Lower lobe of right lung (tissue), 2 donors: ENCODE results near the gene PCA3. TPM values are rescaled to one million over a fixed set of nuclear protein-coding genes. Genes with fewer than 3 reads are reported as not detected.

Experiments used
- ATAC-seq, 2 donors: fragments of 200-7000 bp; cut with Tn5 transposase; one replicate each; pipeline ENCODE4 v1.9.1; 2020 to 2022; ENCODE audit warnings: mild to moderate bottlenecking in 2 of 2, moderate library complexity in 2 of 2
- DNase-seq: peaks from one replicate; pipeline ENCODE4 v3.0.0-alpha.2; 2020
- H3K27ac ChIP-seq: fragments of 200-600 bp; one replicate; pipeline ENCODE4 v1.8.0; 2022
- H3K27me3 ChIP-seq: fragments of 200-600 bp; one replicate; pipeline ENCODE4 v1.8.0; 2022; ENCODE audit warnings: low read depth
- H3K36me3 ChIP-seq: fragments of 200-600 bp; one replicate; pipeline ENCODE4 v1.8.0; 2022; ENCODE audit warnings: mild to moderate bottlenecking
- H3K4me1 ChIP-seq: fragments of 200-600 bp; one replicate; pipeline ENCODE4 v1.8.0; 2022
- H3K4me3 ChIP-seq: fragments of 200-600 bp; one replicate; pipeline ENCODE4 v1.8.0; 2022; ENCODE audit warnings: mild to moderate bottlenecking
- H3K9me3 ChIP-seq: fragments of 200-600 bp; one replicate; pipeline ENCODE4 v1.8.0; 2022
- intact Hi-C: fragments of 100-400 bp; cut with DNase I; formaldehyde crosslinking; loops from one replicate; pipeline ENCODE4 v1.11.0; 2022
- total RNA-seq: library from RNA; stranded (reverse); fragmentation: NEBNext Ultra II Directional; extraction: Animal tissue kit (Norgen Biotek cat#: 25700); gene quantifications from one replicate; pipeline ENCODE4 v1.2.1, GENCODE V29; 2021
- TF ChIP-seq, protein P1 (sequence below): fragments of 200-600 bp; IDR thresholded peaks from one replicate; pipeline ENCODE4 v1.8.0; 2022; ENCODE audit warnings: antibody characterized with exemption, mild to moderate bottlenecking
- donor health status: DM: no; HTN: yes; CAD: no; lungs with severe emphysema.

PCA3 gene
- total RNA-seq, 1 donor from 2014 or later = not detected

GRCh38 chr9:76756268-76756640 lies 8.0 kb upstream of the PCA3 start:
- Histone ChIP-seq H3K27ac (no peak overlapping the region), H3K4me3 (no peak overlapping the region), H3K36me3 (no peaks in the 10 kb centered on the region), H3K4me1 (no peaks in the 10 kb centered on the region), H3K9me3 (no peaks in the 10 kb centered on the region), H3K27me3 (peaks cover 7% of the 10 kb centered on the region)
- DNase-seq (peak; percentile 49), ATAC-seq (no peak)
- intact Hi-C loops = no loop called here
- TF ChIP-seq, protein P1, sequence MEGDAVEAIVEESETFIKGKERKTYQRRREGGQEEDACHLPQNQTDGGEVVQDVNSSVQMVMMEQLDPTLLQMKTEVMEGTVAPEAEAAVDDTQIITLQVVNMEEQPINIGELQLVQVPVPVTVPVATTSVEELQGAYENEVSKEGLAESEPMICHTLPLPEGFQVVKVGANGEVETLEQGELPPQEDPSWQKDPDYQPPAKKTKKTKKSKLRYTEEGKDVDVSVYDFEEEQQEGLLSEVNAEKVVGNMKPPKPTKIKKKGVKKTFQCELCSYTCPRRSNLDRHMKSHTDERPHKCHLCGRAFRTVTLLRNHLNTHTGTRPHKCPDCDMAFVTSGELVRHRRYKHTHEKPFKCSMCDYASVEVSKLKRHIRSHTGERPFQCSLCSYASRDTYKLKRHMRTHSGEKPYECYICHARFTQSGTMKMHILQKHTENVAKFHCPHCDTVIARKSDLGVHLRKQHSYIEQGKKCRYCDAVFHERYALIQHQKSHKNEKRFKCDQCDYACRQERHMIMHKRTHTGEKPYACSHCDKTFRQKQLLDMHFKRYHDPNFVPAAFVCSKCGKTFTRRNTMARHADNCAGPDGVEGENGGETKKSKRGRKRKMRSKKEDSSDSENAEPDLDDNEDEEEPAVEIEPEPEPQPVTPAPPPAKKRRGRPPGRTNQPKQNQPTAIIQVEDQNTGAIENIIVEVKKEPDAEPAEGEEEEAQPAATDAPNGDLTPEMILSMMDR = peak; percentile 21

DNA sequence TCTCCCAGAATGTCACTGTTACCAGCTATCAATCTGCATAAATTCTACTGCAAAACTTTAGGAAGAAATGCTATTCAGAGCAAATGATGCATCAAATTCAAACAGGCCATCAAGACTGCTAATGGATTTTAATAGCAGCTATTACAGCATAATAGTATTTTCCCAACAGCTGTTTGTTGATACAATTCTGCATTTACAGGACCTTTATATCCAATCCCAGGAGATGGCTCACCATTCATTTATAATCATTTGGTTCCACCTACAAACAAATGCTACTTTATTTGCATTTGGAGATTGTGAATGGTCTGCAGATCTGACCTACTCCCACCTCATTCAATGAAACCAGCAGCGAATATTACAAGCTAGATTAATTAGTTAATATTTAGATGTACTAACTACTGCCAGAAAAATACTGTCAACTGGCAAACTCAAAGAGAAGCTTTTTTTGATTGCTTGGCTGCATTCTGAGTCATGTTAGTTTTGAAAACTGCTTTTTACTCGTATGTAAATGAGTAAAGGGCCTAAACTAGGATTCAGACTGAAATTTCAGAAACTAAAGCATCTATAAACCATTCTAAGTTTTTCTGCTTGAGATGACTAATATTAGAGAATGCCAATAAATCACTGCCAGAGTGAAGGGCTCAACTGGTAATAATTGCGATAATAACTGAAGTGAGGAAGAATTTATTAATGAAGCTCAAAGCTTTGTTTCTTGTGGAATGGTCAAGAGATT lies 7.1 kb upstream of the PCA3 start:
- ATAC-seq (no peak), DNase-seq (no peak)
- H3K27ac ChIP-seq = no peak overlapping the region
- intact Hi-C loops = no loop called here
- H3K4me3 ChIP-seq = no peak overlapping the region
- H3K36me3 ChIP-seq = no peaks in the 10 kb centered on the region
- TF ChIP-seq, protein P1 = no peak
- H3K4me1 ChIP-seq = no peaks in the 10 kb centered on the region
- peaks cover 7% of the 10 kb centered on the region for H3K27me3 ChIP-seq
- no peaks in the 10 kb centered on the region for H3K9me3 ChIP-seq

GRCh38 chr9:76758476-76758875 lies 5.8 kb upstream of the PCA3 start:
- intact Hi-C loops = no loop called here
- no peaks in the 10 kb centered on the region for H3K36me3 ChIP-seq
- H3K4me3 ChIP-seq = no peak overlapping the region
- TF ChIP-seq, protein P1 = no peak
- no peaks in the 10 kb centered on the region for H3K9me3 ChIP-seq
- no peak for DNase-seq
- ATAC-seq = no peak
- peaks cover 7% of the 10 kb centered on the region for H3K27me3 ChIP-seq
- no peak overlapping the region for H3K27ac ChIP-seq
- no peaks in the 10 kb centered on the region for H3K4me1 ChIP-seq

DNA sequence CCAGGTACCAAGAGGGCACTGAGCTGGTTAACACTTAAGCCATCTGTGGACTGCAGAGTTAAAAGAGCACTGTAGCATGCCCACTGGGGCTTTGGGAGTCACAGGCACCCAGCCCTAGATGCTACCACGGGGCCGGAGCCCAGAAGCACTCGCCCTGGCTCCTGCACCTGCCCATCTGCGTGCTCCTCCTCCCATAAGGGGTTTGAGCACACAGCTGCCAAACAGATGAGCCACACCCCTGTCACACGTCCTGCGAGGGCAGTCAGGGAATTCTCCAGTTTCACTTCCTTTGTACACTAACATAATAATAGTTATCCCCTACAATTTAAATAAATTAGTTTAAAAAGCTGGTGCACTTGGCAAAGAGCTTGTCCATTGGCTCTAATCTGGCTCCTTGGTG lies 4.5 kb upstream of the PCA3 start:
- TF ChIP-seq, protein P1 = no peak
- Histone ChIP-seq H3K4me3 (no peak overlapping the region), H3K36me3 (no peaks in the 10 kb centered on the region), H3K9me3 (no peaks in the 10 kb centered on the region), H3K27ac (no peak overlapping the region), H3K4me1 (no peaks in the 10 kb centered on the region), H3K27me3 (peaks cover 7% of the 10 kb centered on the region)
- no peak for ATAC-seq
- intact Hi-C loops = no loop called here
- no peak for DNase-seq

DNA sequence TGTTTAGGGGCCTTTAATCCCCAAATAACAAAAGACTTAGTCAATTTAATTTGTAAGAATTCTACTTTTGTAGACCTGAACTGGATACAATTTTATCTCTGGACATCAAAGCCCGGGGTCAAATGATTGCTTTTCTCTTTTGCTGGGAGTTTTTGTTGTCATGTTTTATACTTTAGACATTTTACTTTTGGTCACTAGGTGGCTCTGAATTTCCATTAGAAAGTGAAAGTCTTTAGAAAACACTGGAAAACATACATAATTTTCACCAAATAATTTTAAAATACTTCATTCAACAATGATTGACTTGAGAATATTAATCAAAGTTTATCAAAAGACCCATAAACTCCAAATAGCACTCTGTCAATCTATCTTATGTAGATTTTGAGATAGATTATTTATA lies 2.8 kb upstream of the PCA3 start:
- ATAC-seq (no peak), DNase-seq (no peak)
- Histone ChIP-seq H3K9me3 (no peaks in the 10 kb centered on the region), H3K4me3 (no peak overlapping the region), H3K4me1 (no peaks in the 10 kb centered on the region), H3K27ac (no peak overlapping the region), H3K27me3 (peaks cover 7% of the 10 kb centered on the region), H3K36me3 (no peaks in the 10 kb centered on the region)
- TF ChIP-seq, protein P1 = no peak
- intact Hi-C loops = no loop called here
